CD4-positive, alpha-beta T cell treated with Interleukin-17A for 1 hour (primary cell): ENCODE results near the gene GRIA4.
"Not testable (repeated sequence)": the region's sequence is repeated elsewhere in the genome, so short reads cannot be mapped to it uniquely, and the experiment has no call there.

Source experiments
- DNase-seq: peaks from one replicate; pipeline ENCODE4 v3.0.0-alpha.2; 2020

The GRIA4 gene

GRCh38 chr11:105868762-105869285 lies 259.0 kb downstream of the GRIA4 start:
- DNase-seq: no peak

- no peak for DNase-seq
These were observed 260.7 kb downstream of the GRIA4 start for GRCh38 chr11:105870516-105871113.

GRCh38 chr11:105878510-105878909 lies 268.6 kb downstream of the GRIA4 start:
- DNase-seq: no peak

- not testable (repeated sequence) for DNase-seq
These were observed 269.1 kb downstream of the GRIA4 start for GRCh38 chr11:105878927-105879326.

- DNase-seq: no peak
These were observed 271.2 kb downstream of the GRIA4 start for GRCh38 chr11:105881027-105881426.

GRCh38 chr11:105884436-105884835 lies 274.6 kb downstream of the GRIA4 start:
- no peak for DNase-seq

GRCh38 chr11:105891685-105892084 lies 281.8 kb downstream of the GRIA4 start:
- DNase-seq: no peak

- DNase-seq: no peak
These were observed 287.3 kb downstream of the GRIA4 start for GRCh38 chr11:105897161-105897560.

GRCh38 chr11:105899772-105900171 lies 289.9 kb downstream of the GRIA4 start:
- no peak for DNase-seq

GRCh38 chr11:105900515-105901035 lies 290.7 kb downstream of the GRIA4 start:
- DNase-seq: no peak

- no peak for DNase-seq
These were observed 293.2 kb downstream of the GRIA4 start for GRCh38 chr11:105903113-105903512.

- DNase-seq: no peak
These were observed 296.6 kb downstream of the GRIA4 start for GRCh38 chr11:105906517-105906916.

GRCh38 chr11:105907319-105907718 lies 297.4 kb downstream of the GRIA4 start:
- no peak for DNase-seq

- DNase-seq: no peak
These were observed 300.3 kb downstream of the GRIA4 start for GRCh38 chr11:105910095-105910715.

GRCh38 chr11:105911454-105911853 lies 301.6 kb downstream of the GRIA4 start:
- DNase-seq: no peak

- DNase-seq: no peak
These were observed 302.8 kb downstream of the GRIA4 start for GRCh38 chr11:105912666-105913065.

- DNase-seq: no peak
These were observed 305.1 kb downstream of the GRIA4 start for GRCh38 chr11:105915021-105915420.

GRCh38 chr11:105918039-105918438 lies 308.2 kb downstream of the GRIA4 start:
- DNase-seq: no peak

- no peak for DNase-seq
These were observed 308.7 kb downstream of the GRIA4 start for GRCh38 chr11:105918600-105918999.

- no peak for DNase-seq
These were observed 313.4 kb downstream of the GRIA4 start for GRCh38 chr11:105923252-105923651.

GRCh38 chr11:105923807-105924206 lies 313.9 kb downstream of the GRIA4 start:
- no peak for DNase-seq

GRCh38 chr11:105929084-105929955 lies 319.4 kb downstream of the GRIA4 start:
- no peak for DNase-seq

GRCh38 chr11:105933695-105934094 lies 323.8 kb downstream of the GRIA4 start:
- DNase-seq: no peak
